Caco-2 (cell line): ENCODE data around the gene DENND4B. TPM values are rescaled to one million over a fixed set of nuclear protein-coding genes. Genes with fewer than 3 reads are reported as not detected.

Source experiments
- BruUV-seq: library from RNA; stranded (reverse); fragments of 400-500 nt; replicated peaks from 2 replicates; lab custom pipeline; 2021; lab: Mats Ljungman, UMichigan
- CTCF ChIA-PET: fragments of 300-600 bp; sonication (Branson Sonifier 250); formaldehyde crosslinking; loops from one replicate; lab custom pipeline; 2022; ENCODE audit warnings: antibody characterized with exemption; lab: Charles Lee
- POLR2A ChIA-PET: fragments of 300-600 bp; sonication (Branson Sonifier 250); formaldehyde crosslinking; loops from one replicate; lab custom pipeline; 2022; ENCODE audit warnings: antibody characterized with exemption; lab: Charles Lee
- DNase-seq, 2 experiments: peaks; one replicate each; pipeline versions ENCODE4 v3.0.0 to v3.0.0-alpha.2; 2020 to 2022
- H3K27me3 ChIP-seq: replicated peaks from 2 replicates; pipeline ENCODE4 v1.6.0; 2011; ENCODE audit warnings: low read length; ENCODE audit not compliant: control insufficient read depth, insufficient read depth
- H3K36me3 ChIP-seq: 2 replicates; pipeline ENCODE4 v1.5.1; 2011; ENCODE audit warnings: low read length; ENCODE audit not compliant: control insufficient read depth, insufficient read depth
- H3K4me1 ChIP-seq: fragments of 250-450 bp; sonication (Bioruptor Pico); 2 replicates; pipeline ENCODE4 v1.5.1; 2020; ENCODE audit warnings: mild to moderate bottlenecking
- H3K4me3 ChIP-seq: 2 replicates; pipeline ENCODE4 v1.5.1; 2011; ENCODE audit warnings: low read depth, mild to moderate bottlenecking, control low read depth, low read length
- H3K9me3 ChIP-seq: fragments of 250-450 bp; sonication (Bioruptor Pico); 2 replicates; pipeline ENCODE4 v1.5.1; 2020; ENCODE audit warnings: mild to moderate bottlenecking, moderate library complexity
- H3K27ac Mint-ChIP-seq: one replicate; pipeline ENCODE4 v1.8.0; 2022; ENCODE audit warnings: mixed read lengths; ENCODE audit not compliant: unreplicated experiment
- H3K27me3 Mint-ChIP-seq: one replicate; pipeline ENCODE4 v1.8.0; 2022; ENCODE audit warnings: mixed read lengths; ENCODE audit not compliant: insufficient read depth, unreplicated experiment
- H3K36me3 Mint-ChIP-seq: one replicate; pipeline ENCODE4 v1.8.0; 2022; ENCODE audit warnings: mild to moderate bottlenecking, mixed read lengths; ENCODE audit not compliant: insufficient read depth, unreplicated experiment
- H3K4me1 Mint-ChIP-seq: one replicate; pipeline ENCODE4 v1.8.0; 2022; ENCODE audit warnings: low read depth, mixed read lengths; ENCODE audit not compliant: unreplicated experiment
- H3K4me3 Mint-ChIP-seq: one replicate; pipeline ENCODE4 v1.8.0; 2022; ENCODE audit warnings: mild to moderate bottlenecking, moderate library complexity, mixed read lengths; ENCODE audit not compliant: unreplicated experiment
- H3K9me3 Mint-ChIP-seq: one replicate; pipeline ENCODE4 v1.8.0; 2022; ENCODE audit warnings: mixed read lengths; ENCODE audit not compliant: unreplicated experiment
- intact Hi-C: fragments of 100-400 bp; cut with micrococcal nuclease; formaldehyde crosslinking; loops from one replicate; pipeline ENCODE4 v1.10.0; 2022; ENCODE audit not compliant: unreplicated experiment
- total RNA-seq: library from RNA; stranded (reverse); gene quantifications from 2 replicates; pipeline ENCODE4 v1.2.3, GENCODE V29; 2022
- TF ChIP-seq, protein P1 (sequence below), 2 experiments: fragments of 200-600 bp in 1 of 2; IDR thresholded peaks; 1 replicate in 1 of 2; 2 replicates in 1 of 2; pipeline versions ENCODE4 v1.5.1 to v1.8.0; 2011 to 2022; ENCODE audit warnings: antibody characterized with exemption in 1 of 2, control low read depth in 1 of 2, inconsistent platforms in 1 of 2, low read depth in 1 of 2, low read length in 1 of 2, mild to moderate bottlenecking in 1 of 2, moderate library complexity in 1 of 2; ENCODE audit not compliant: insufficient read depth in 1 of 2, severe bottlenecking in 1 of 2, unreplicated experiment in 1 of 2

DENND4B gene
- total RNA-seq, 1 experiment from 2014 or later: 79.0 TPM

- Histone ChIP-seq H3K36me3 (peaks cover 8% of the 10 kb centered on the region), H3K9me3 (no peaks in the 10 kb centered on the region), H3K4me3 (no peak overlapping the region), H3K4me1 (no peaks in the 10 kb centered on the region), H3K27me3 (no peaks in the 10 kb centered on the region)
- Mint-ChIP-seq H3K4me3 (no peak overlapping the region), H3K4me1 (no peaks in the 10 kb centered on the region), H3K36me3 (peaks cover 39% of the 10 kb centered on the region), H3K9me3 (no peaks in the 10 kb centered on the region), H3K27ac (no peak overlapping the region), H3K27me3 (no peaks in the 10 kb centered on the region)
- no TSS peak for BruUV-seq
- TF ChIP-seq, protein P1, sequence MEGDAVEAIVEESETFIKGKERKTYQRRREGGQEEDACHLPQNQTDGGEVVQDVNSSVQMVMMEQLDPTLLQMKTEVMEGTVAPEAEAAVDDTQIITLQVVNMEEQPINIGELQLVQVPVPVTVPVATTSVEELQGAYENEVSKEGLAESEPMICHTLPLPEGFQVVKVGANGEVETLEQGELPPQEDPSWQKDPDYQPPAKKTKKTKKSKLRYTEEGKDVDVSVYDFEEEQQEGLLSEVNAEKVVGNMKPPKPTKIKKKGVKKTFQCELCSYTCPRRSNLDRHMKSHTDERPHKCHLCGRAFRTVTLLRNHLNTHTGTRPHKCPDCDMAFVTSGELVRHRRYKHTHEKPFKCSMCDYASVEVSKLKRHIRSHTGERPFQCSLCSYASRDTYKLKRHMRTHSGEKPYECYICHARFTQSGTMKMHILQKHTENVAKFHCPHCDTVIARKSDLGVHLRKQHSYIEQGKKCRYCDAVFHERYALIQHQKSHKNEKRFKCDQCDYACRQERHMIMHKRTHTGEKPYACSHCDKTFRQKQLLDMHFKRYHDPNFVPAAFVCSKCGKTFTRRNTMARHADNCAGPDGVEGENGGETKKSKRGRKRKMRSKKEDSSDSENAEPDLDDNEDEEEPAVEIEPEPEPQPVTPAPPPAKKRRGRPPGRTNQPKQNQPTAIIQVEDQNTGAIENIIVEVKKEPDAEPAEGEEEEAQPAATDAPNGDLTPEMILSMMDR (IDR thresholded peaks at IDR 0.05; ENCODE audit: insufficient read depth in 1 of 2, low read depth in 1 of 2, low read length in 1 of 2, severe bottlenecking in 1 of 2, unreplicated experiment in 1 of 2): no peak
- POLR2A ChIA-PET: no interaction called here
- CTCF ChIA-PET: no interaction called here
- no peak for DNase-seq
- intact Hi-C loops: no loop called here
These were observed 13.1 kb downstream of the DENND4B start for GRCh38 chr1:153933430-153933829.

- no peaks in the 10 kb centered on the region for H3K9me3 Mint-ChIP-seq
- Histone ChIP-seq H3K4me1 (no peaks in the 10 kb centered on the region), H3K9me3 (no peaks in the 10 kb centered on the region), H3K4me3 (no peak overlapping the region), H3K27me3 (no peaks in the 10 kb centered on the region), H3K36me3 (peaks cover 7% of the 10 kb centered on the region)
- no TSS peak for BruUV-seq
- TF ChIP-seq, protein P1 (IDR thresholded peaks at IDR 0.05; ENCODE audit: insufficient read depth in 1 of 2, low read depth in 1 of 2, low read length in 1 of 2, severe bottlenecking in 1 of 2, unreplicated experiment in 1 of 2): no peak
- H3K27me3 Mint-ChIP-seq: no peaks in the 10 kb centered on the region
- no peak overlapping the region for H3K27ac Mint-ChIP-seq
- intact Hi-C loops: no loop called here
- H3K4me1 Mint-ChIP-seq: no peaks in the 10 kb centered on the region
- DNase-seq: no peak
- CTCF ChIA-PET: no interaction called here
- H3K36me3 Mint-ChIP-seq: peaks cover 32% of the 10 kb centered on the region
- H3K4me3 Mint-ChIP-seq: no peak overlapping the region
- POLR2A ChIA-PET: no interaction called here
These were observed 14.1 kb downstream of the DENND4B start for GRCh38 chr1:153932156-153933131.

DNA sequence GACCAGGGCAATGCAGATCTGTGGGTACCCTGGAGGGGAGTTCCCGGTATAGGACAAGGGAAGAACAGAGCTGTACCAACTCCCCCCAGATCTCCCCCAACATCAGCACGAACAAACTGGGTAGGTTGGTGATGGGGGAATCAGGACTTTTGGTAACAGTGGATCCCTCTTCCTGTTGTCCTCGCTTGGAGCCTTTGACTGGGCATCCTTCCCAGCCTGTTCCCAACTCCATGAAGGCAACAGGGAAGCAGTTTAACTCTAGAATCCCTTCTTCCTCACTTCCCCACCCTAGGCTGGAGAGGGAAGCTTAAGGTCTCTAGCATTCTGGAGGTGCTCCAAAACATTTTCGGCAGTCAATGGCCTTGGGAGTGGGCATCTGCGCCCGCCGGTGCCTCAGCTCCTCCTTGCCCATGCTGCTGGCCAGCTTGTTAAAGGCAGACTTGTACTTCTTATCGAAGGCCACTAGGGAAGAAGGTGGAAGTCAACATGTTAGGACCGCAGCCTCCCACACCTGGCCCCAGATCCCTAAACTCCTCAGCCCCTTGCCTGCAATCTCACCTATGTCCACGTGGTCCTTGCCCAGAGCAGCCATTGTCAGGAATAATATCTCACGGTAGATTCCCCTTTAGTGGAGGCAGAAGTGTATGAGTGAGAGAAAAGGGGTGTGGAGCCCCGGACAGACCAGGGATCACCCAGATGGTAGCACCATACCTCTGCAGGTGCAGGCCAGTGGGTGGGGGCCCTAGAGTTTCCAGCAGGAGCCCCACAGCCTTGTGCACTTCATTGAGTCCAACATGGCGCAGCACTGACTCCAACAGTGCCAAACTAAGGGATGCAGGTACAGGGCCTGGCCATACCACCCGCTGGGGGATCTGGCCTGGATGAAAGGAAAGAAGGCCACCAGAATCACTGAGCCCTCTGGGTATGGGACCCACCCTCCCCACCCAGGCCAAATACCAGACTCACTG, 16.3 kb downstream of the DENND4B start:
- Histone ChIP-seq H3K4me1 (no peaks in the 10 kb centered on the region), H3K9me3 (no peaks in the 10 kb centered on the region), H3K4me3 (no peak overlapping the region), H3K36me3 (no peaks in the 10 kb centered on the region; the same call in none of the 2 replicates), H3K27me3 (no peaks in the 10 kb centered on the region)
- H3K4me3 Mint-ChIP-seq: no peak overlapping the region
- intact Hi-C loops: no loop called here
- no peaks in the 10 kb centered on the region for H3K4me1 Mint-ChIP-seq
- peaks cover 22% of the 10 kb centered on the region for H3K36me3 Mint-ChIP-seq
- no peak overlapping the region for H3K27ac Mint-ChIP-seq
- TF ChIP-seq, protein P1 (IDR thresholded peaks at IDR 0.05; ENCODE audit: insufficient read depth in 1 of 2, low read depth in 1 of 2, low read length in 1 of 2, severe bottlenecking in 1 of 2, unreplicated experiment in 1 of 2): no peak
- CTCF ChIA-PET: no interaction called here
- POLR2A ChIA-PET: no interaction called here
- BruUV-seq: no TSS peak
- DNase-seq: peak in 1 of 2 experiments; percentile 29
- H3K9me3 Mint-ChIP-seq: no peaks in the 10 kb centered on the region
- H3K27me3 Mint-ChIP-seq: no peaks in the 10 kb centered on the region
